Stimulated activated CD4-positive, alpha-beta T cell treated with anti-CD3 and anti-CD28 coated beads, TNF-alpha, amount 100 ng/mL, for 4 hours (primary cell): ENCODE results near the gene ZNF77.
"Not testable (repeated sequence)": the region's sequence is repeated elsewhere in the genome, so short reads cannot be mapped to it uniquely, and the experiment has no call there.

Source experiments
- DNase-seq, 3 experiments: peaks; one replicate each; pipeline ENCODE4 v3.0.0-alpha.2; 2020; ENCODE audit warnings: low read depth in 3 of 3

The ZNF77 gene

DNA sequence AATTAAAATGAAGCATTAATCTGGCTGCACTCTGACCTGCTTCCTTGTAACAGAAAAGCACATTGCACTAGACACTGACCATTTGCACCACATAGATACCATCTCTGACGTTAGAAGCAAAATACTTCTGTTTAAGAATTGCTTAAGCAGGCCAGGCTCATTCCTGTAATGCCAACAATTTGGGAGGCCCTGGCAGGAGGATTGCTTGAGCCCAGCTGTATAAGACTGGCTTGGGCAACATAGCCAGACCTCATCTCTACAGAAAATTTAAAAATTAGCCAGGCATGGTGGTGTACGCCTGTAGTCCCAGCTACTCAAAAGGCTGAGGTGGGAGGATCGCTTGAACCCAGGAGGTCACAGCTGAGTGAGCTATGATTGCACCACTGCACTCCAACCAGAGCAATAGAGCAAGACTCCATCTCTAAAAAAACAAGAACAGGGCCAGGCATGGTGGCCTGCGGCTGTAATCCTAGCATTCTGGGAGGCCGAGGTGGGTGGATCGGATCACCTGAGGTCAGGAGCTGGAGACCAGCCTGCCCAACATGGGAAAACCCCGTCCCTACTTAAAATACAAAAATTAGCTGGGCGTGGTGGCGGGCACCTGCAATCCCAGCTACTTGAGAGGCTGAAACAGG, 25.5 kb upstream of the ZNF77 start:
- DNase-seq = no peak

DNA sequence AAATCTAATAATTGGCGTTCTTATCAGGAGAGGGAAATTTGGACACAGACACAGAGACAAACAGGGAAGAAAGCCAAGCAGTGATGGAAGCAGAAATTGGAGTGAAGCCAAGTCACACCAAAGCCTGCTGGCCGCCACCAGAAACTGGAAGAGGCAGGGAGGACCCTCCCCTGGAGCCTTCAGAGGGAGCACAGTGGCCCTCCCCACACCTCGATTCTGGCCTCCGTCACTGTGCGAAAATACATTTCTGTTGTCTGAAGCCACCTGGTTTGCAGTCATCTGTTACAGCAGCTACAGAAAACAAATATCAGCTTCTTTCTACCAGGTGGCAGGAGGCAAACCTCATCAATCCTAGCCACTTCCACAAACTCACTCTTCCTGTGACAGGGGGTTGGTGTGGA, 24.3 kb upstream of the ZNF77 start:
- no peak for DNase-seq

GRCh38 chr19:2967972-2968371, 23.2 kb upstream of the ZNF77 start:
- DNase-seq = no peak

- no peak for DNase-seq
These were observed 20.1 kb upstream of the ZNF77 start for GRCh38 chr19:2964874-2965273.

DNA sequence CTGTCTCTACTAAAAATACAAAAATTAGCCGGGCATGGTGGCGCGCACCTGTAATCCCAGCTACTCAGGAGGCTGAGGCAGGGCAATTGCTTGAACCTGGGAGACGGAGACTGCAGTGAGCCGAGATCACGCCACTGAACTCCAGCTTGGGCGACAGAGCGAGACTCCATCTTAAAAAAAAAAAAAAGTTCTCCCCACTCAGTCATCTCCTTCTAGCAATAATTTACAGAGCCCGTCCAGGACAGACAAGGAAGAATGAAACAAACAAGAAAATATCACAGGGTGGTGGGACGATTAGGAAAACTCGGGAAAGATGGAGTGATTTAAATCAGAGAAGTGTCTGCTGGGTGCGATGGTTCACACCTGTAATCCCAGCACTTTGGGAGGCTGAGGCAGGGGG, 18.9 kb upstream of the ZNF77 start:
- not testable (repeated sequence) for DNase-seq

GRCh38 chr19:2963122-2963521, 18.4 kb upstream of the ZNF77 start:
- DNase-seq = no peak

DNA sequence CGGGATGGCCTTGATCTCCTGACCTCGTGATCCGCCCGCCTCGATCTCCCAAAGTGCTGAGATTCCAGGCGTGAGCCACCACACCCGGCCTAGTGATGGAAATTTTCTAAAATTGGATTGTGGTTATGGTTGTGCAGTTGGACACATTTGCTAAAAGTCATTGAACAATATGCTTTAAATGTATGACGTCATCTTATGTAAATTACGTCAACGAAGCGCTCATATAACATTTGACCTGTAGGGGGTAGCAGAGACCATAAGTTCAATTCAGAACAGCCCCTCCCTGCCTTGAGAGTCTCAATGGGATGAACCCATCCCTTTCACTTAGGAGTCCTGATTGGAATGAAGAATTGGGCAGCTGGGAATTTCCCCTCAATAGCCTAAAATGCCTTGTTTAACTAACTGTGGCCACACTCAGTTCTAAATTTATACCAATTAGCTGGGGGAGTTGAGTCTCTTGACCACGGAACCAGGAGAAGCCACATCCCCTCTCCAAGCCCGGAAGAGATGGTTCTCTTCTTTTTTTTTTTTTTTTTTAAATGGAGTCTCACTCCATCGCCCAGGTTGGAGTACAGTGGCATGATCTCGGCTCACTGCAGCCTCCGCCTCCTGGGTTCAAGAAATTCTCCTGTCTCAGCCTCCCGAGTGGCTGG, 17.4 kb upstream of the ZNF77 start:
- peak in 1 of 3 experiments; percentile 13 for DNase-seq

DNA sequence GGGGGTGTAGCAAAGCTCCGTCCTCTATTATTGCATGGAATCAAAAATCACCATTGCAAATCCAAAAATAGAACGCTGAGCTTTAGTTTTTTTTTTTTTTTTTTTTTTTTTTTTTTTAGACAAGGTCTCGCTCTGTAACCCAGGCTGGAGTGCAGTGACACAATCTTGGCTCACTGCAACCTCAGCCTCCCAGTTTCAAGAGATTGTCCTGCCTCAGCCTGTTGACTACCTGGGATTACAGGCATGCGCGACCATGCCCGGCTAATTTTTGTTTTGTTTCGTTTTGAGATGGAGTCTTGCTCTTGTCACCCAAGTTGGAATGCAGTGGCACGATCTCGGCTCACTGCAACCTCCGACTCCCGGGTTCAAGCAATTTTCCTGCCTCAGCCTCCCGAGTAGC, 15.3 kb upstream of the ZNF77 start:
- DNase-seq = no peak

GRCh38 chr19:2957160-2957559, 12.4 kb upstream of the ZNF77 start:
- DNase-seq = no peak

DNA sequence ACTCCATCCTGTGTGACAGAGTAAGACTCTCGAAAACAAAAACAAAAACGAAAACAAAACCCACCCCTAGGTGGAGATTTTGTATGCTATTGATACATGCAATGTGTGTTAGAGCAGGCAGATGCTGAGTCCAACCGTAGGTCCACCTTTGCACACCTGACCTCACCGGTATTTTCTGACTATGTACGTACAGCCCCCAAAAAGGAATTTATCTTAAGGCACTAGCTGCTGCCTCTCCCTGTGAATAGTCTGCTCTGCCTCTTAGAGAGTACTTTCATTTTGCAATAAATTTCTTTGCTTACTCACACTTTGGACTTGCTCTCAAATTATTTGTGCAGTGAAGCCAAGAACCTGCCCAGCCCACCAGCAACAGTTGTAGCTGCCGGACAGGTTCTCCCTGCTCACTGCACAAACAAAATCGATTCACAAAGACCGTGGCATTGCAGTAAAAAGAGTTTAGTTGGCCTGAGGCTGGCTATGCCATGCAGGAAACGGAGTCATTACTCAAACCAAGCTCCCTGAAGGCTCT, 8.2 kb upstream of the ZNF77 start:
- DNase-seq = no peak

GRCh38 chr19:2950286-2951124, 5.7 kb upstream of the ZNF77 start:
- peak; percentile 99 to 100 (median 100) for DNase-seq

GRCh38 chr19:2949939-2950285, 5.1 kb upstream of the ZNF77 start:
- no peak for DNase-seq

GRCh38 chr19:2945575-2946184, 909 bp upstream of the ZNF77 start:
- DNase-seq = no peak

DNA sequence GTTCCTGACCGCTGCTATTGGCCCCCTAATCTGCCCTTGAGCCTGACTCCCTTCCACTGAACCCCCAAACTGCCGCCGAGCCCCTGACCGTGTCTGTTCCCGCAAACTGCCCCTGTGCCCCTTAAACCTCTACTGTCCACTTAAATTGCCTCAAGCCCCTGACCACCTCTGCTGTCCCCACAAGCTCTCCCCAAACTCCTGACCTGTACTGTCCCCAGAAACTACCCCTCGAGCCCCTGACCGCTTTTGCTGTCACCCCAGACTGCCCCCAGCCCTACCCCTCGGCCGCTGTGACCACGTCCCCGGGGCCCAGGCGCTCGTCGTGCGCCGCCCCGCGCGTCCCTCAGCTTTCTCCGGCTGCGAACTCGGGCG, 382 bp downstream of the ZNF77 start:
- no peak for DNase-seq

DNA sequence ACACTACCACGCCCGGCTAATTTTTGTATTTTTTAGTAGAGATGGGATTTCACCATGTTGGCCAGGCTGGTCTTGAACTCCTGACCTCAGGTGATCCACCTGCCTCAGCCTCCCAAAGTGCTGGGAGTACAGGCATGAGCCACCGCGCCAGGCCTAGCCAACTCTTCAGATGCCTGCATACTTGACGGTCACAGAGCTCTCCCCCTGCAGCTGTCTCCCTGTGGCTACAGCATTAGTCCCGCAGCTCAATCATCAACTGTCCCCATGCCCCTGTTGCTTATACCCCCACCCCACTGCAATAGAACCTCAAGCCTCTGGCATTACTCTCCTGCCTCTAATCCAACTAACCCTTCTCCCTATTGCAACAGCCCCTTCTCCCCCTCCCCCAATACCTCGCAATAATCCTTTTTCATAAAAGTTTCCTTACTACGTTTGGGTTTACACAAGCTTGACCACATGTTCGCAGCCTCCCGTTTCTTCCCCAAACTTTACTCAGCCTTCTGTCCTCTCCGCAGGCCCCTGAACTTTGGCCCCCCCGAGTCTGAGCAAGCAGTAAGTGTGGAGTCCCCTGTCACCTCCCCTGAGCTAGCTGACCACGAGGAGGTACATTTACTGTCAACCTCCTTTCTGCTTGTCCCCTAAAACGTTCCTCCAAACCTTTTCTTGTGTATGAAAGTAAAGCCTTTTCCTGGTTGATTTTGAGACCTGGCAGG, 1.7 kb downstream of the ZNF77 start:
- no peak for DNase-seq

DNA sequence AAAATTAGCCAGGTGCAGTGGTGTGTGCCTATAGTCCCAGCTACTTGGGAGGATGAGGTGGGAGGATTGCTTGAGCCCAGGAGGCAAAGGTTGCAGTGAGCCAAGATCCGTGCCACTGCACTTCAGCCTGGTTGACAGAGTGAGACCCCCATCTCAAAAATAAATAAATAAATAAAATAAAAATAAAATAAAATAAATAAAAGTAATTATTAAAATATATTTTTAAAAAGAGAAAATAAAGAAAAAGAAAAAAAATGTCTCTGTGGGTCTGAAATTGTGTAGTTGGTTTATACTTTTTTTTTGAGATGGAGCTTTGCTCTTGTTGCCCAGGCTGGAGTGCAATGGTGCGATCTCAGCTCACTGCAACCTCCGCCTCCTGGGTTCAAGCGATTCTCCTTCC, 8.9 kb downstream of the ZNF77 start:
- not testable (repeated sequence) for DNase-seq

GRCh38 chr19:2933490-2933910, 11.3 kb downstream of the ZNF77 start:
- DNase-seq = no peak

DNA sequence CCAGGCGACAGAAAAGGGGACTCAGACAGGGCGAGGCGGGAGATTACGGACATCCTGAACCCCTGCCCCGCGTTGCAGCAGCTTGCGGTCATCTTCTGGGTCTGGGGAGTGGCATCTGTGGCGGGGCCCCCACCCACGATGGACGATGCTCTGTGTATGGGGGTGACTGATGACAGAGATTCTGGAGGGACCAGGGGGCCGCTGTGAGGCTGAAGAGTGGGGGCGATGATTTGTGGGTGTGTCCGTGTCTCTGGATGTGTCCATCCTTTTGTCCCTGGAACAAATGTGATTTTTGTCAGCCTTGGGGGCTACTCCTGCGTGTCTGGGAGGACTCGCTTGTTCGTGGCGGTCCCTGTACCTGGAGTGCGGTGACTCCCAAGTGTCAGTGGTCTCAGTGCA, 17.7 kb downstream of the ZNF77 start:
- no peak for DNase-seq

DNA sequence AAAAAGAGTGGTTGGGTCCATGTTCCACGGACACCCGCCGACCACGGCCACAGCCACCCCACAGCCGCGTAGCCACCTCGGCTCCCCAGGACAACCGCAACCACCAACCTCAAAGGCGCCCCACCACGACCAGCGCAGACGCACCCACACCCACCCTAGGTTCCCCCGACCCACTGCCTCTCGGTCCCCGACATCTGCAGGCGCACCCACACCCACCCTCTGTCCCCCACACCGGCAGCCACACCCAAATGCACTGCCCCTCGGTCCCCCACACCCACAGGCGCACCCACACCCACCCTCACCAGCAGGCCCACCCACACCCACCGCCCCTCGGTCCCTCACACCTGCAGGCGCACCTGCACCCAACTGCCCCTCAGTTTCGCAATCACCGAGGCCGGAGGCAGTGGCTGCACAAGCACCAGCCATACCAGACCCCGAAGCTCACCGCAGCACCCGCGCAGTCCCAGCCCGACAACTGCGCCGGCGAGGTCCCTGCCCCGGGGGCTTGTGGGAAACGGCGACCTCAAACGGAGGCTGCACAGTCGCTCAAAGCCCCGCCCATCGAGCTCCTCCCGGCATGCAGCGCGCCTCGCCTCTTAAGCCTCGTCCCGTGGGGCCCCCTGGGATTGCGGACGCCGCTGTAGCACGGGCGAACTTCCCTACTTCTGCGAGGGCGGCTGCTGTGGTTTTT, 18.3 kb downstream of the ZNF77 start:
- no peak for DNase-seq

DNA sequence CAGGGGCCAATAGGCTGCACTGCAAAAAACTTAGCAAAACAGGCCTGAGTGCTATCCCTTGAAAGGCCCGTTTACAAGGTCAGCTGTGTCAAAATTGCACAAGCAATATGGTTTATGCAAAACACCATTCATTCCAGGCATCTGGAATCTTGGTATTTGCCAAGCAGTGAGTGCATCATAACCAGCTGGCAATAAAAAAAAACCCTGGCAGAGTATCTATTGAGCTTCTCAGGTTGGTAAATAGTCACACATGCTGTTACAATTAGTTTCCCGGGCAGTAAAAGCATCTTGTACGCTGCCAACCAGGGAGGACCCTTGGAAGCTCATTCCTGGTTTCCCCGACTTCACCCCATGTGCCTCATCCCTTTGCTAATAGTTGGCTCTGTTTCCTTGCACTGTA, 21.3 kb downstream of the ZNF77 start:
- DNase-seq = no peak

GRCh38 chr19:2922987-2923386, 21.8 kb downstream of the ZNF77 start:
- no peak for DNase-seq
